CD1c-positive myeloid dendritic cell (primary cell): ENCODE measurements around the gene XRRA1.
"Not testable (repeated sequence)": the region's sequence is repeated elsewhere in the genome, so short reads cannot be mapped to it uniquely, and the experiment has no call there.

Experiments used
- DNase-seq: peaks from one replicate; pipeline ENCODE4 v3.0.0-alpha.2; 2016; ENCODE audit errors: extremely low spot score

XRRA1 gene

GRCh38 chr11:74826901-74827300, 122.0 kb downstream of the XRRA1 start:
- no peak for DNase-seq

GRCh38 chr11:74825596-74825995, 123.3 kb downstream of the XRRA1 start:
- DNase-seq, result not testable (repeated sequence)

- DNase-seq, result no peak
Measured at GRCh38 chr11:74824285-74824982, 124.5 kb downstream of the XRRA1 start.

- DNase-seq, result no peak
Measured at GRCh38 chr11:74822170-74822569, 126.7 kb downstream of the XRRA1 start.

- no peak for DNase-seq
Measured at GRCh38 chr11:74820763-74821162, 128.1 kb downstream of the XRRA1 start.

GRCh38 chr11:74819400-74819799, 129.5 kb downstream of the XRRA1 start:
- DNase-seq, result no peak

GRCh38 chr11:74818283-74818946, 130.5 kb downstream of the XRRA1 start:
- DNase-seq, result no peak

GRCh38 chr11:74816664-74817063, 132.2 kb downstream of the XRRA1 start:
- no peak for DNase-seq

- DNase-seq, result no peak
Measured at GRCh38 chr11:74815966-74816365, 132.9 kb downstream of the XRRA1 start.

GRCh38 chr11:74809801-74810200, 139.1 kb downstream of the XRRA1 start:
- DNase-seq, result no peak

- no peak for DNase-seq
Measured at GRCh38 chr11:74806267-74806666, 142.6 kb downstream of the XRRA1 start.

GRCh38 chr11:74791333-74792100, 157.4 kb downstream of the XRRA1 start:
- no peak for DNase-seq
